Mucosa of rectum (tissue), 2 donors: Measurements from ENCODE around the gene EFHB.
"Not testable (repeated sequence)": the region's sequence is repeated elsewhere in the genome, so short reads cannot be mapped to it uniquely, and the experiment has no call there.

Experiments
- H3K27ac ChIP-seq, 2 donors: one replicate each; pipeline ENCODE4 v1.7.0; 2013; ENCODE audit warnings: inconsistent platforms in 2 of 2, low read depth in 2 of 2, low read length in 2 of 2
- H3K27me3 ChIP-seq, 2 donors: one replicate each; pipeline ENCODE4 v1.7.0; 2013; ENCODE audit warnings: low read length in 2 of 2; ENCODE audit not compliant: control insufficient read depth in 2 of 2, insufficient read depth in 2 of 2
- H3K36me3 ChIP-seq, 2 donors: one replicate each; pipeline ENCODE4 v1.7.0; 2013; ENCODE audit warnings: low read length in 2 of 2; ENCODE audit not compliant: control insufficient read depth in 2 of 2, insufficient read depth in 2 of 2
- H3K4me1 ChIP-seq, 2 donors: one replicate each; pipeline ENCODE4 v1.7.0; 2013; ENCODE audit warnings: low read length in 2 of 2, mild to moderate bottlenecking in 1 of 2; ENCODE audit not compliant: control insufficient read depth in 2 of 2, insufficient read depth in 2 of 2
- H3K4me3 ChIP-seq, 2 donors: one replicate each; pipeline ENCODE4 v1.7.0; 2013; ENCODE audit warnings: low read length in 2 of 2
- H3K9ac ChIP-seq, 2 donors: one replicate each; pipeline ENCODE4 v1.7.0; 2013; ENCODE audit warnings: low read length in 2 of 2, low read depth in 1 of 2, mild to moderate bottlenecking in 1 of 2
- H3K9me3 ChIP-seq, 2 donors: one replicate each; pipeline ENCODE4 v1.7.0; 2013; ENCODE audit warnings: low read length in 2 of 2; ENCODE audit not compliant: control insufficient read depth in 2 of 2
- donor health status: healthy.
- donor health status: Normal muscosa, but diverticular disease.

EFHB gene

DNA sequence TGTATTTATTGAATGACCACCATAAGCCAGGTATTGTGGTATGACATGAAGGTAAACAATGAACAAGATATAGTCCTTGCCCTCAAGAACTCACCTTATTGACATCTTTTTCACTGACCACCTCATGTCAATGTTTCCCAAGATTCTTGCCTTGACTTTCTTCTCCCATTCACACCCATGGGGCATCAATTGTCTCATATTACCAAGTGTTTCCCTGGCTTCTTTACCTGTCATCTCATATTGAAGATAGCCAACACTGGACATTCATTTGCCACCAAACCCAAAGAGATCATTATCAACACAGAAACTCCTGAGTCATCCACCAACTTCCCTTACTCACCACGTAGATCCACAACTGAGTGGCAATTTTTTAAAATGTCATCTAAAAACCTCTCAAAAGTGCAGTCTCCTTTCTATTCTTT lies 2.2 kb downstream of the EFHB start:
- no peak overlapping the region for H3K27ac ChIP-seq
- no peak overlapping the region for H3K4me3 ChIP-seq
- H3K27me3 ChIP-seq, result no peaks in the 10 kb centered on the region
- no peaks in the 10 kb centered on the region for H3K36me3 ChIP-seq
- H3K4me1 ChIP-seq, result no peaks in the 10 kb centered on the region
- no peak overlapping the region for H3K9ac ChIP-seq
- no peaks in the 10 kb centered on the region for H3K9me3 ChIP-seq

- no peaks in the 10 kb centered on the region for H3K9me3 ChIP-seq
- no peak overlapping the region for H3K27ac ChIP-seq
- H3K4me1 ChIP-seq, result no peaks in the 10 kb centered on the region
- H3K27me3 ChIP-seq, result no peaks in the 10 kb centered on the region
- no peak overlapping the region for H3K4me3 ChIP-seq
- H3K9ac ChIP-seq, result no peak overlapping the region
- H3K36me3 ChIP-seq, result no peaks in the 10 kb centered on the region
Observed at GRCh38 chr3:19931180-19931692, 2.8 kb downstream of the EFHB start.

- H3K4me3 ChIP-seq, result no peak overlapping the region
- no peak overlapping the region for H3K9ac ChIP-seq
- H3K27me3 ChIP-seq, result no peaks in the 10 kb centered on the region
- no peaks in the 10 kb centered on the region for H3K9me3 ChIP-seq
- H3K4me1 ChIP-seq, result no peaks in the 10 kb centered on the region
- H3K36me3 ChIP-seq, result no peaks in the 10 kb centered on the region
- H3K27ac ChIP-seq, result no peak overlapping the region
Observed at GRCh38 chr3:19920401-19921080, 13.5 kb downstream of the EFHB start.

DNA sequence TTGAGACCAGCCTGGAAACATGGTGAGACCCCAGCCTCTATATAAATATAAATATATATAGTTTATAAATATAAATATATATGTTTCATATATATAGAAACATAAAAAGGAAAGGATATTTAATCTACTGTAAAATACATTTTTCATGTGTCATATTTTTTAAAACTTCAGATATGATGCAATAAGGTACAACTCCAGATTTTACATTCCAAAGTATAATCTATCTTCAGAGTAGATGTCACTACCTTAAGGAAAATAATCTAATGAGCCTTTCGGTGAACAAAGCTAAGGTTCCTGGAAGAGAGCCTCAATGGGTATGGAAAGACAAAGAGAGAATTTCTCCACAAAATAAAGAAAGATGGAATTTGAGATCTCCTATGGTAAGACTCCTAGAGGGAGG lies 16.9 kb downstream of the EFHB start:
- H3K36me3 ChIP-seq, result no peaks in the 10 kb centered on the region
- no peaks in the 10 kb centered on the region for H3K9me3 ChIP-seq
- H3K27ac ChIP-seq, result no peak overlapping the region
- H3K4me3 ChIP-seq, result no peak overlapping the region
- no peaks in the 10 kb centered on the region for H3K4me1 ChIP-seq
- H3K27me3 ChIP-seq, result no peaks in the 10 kb centered on the region
- H3K9ac ChIP-seq, result no peak overlapping the region

- Histone ChIP-seq H3K9me3 (peaks cover 0 to 3% of the 10 kb centered on the region in 2 donors), H3K36me3 (no peaks in the 10 kb centered on the region), H3K4me3 (no peak overlapping the region), H3K4me1 (no peaks in the 10 kb centered on the region), H3K9ac (no peak overlapping the region), H3K27me3 (no peaks in the 10 kb centered on the region), H3K27ac (no peak overlapping the region)
Observed at GRCh38 chr3:19911452-19911851, 22.6 kb downstream of the EFHB start.

GRCh38 chr3:19907523-19907922 lies 26.5 kb downstream of the EFHB start:
- Histone ChIP-seq H3K36me3 (no peaks in the 10 kb centered on the region), H3K9me3 (peaks cover 0 to 3% of the 10 kb centered on the region in 2 donors), H3K9ac (no peak overlapping the region), H3K4me1 (no peaks in the 10 kb centered on the region), H3K27me3 (no peaks in the 10 kb centered on the region), H3K4me3 (no peak overlapping the region), H3K27ac (no peak overlapping the region)

DNA sequence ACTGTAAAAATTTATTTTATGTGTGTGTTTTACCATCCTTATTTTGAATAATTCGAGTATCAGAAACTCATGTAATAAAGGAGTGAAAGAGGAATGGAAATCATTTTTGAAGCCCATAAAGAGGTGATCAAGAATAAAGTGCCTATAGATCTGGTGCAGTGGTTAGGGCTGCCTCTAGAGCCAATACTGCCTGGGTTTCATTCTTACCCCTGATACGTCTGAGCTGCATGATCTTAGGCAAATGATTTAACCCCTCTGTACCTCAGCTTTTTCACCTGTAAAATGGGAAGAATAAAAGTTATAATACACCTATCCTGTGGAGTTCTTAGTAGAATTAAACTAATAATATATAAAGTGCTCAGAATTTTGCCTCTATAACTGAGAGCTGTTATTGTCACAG lies 30.4 kb downstream of the EFHB start:
- Histone ChIP-seq H3K4me3 (no peak overlapping the region), H3K4me1 (peaks cover 0 to 2% of the 10 kb centered on the region in 2 donors), H3K27ac (no peak overlapping the region), H3K9ac (no peak overlapping the region), H3K27me3 (no peaks in the 10 kb centered on the region), H3K36me3 (no peaks in the 10 kb centered on the region), H3K9me3 (no peaks in the 10 kb centered on the region)

DNA sequence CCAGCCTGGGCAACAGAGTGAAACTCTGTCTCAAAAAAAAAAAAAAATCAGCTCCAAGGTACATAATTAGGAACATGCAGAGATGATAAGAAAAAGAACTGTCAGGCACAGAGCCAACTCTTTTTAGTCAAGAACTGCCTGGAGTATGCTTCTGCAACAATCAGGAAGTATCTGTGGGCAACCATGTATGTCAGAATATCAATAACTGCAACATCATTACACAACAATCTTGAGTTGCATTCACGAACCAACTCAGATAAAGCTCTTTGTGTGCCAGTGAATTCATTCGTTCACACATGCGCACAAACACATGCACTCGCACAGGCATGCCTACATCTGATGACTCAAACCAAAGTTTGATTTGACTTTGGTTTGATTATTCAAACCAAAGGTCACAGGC lies 32.1 kb downstream of the EFHB start:
- Histone ChIP-seq H3K4me1 (peaks cover 0 to 2% of the 10 kb centered on the region in 2 donors), H3K27ac (no peak overlapping the region), H3K9me3 (no peaks in the 10 kb centered on the region)

GRCh38 chr3:19901337-19901736 lies 32.7 kb downstream of the EFHB start:
- Histone ChIP-seq H3K4me1 (peaks cover 0 to 2% of the 10 kb centered on the region in 2 donors), H3K36me3 (no peaks in the 10 kb centered on the region), H3K27me3 (no peaks in the 10 kb centered on the region), H3K4me3 (no peak overlapping the region), H3K27ac (no peak overlapping the region), H3K9ac (no peak overlapping the region), H3K9me3 (no peaks in the 10 kb centered on the region)

More for the DNA sequence above, 32.1 kb downstream of the EFHB start:
- Histone ChIP-seq H3K9ac (no peak overlapping the region), H3K27me3 (no peaks in the 10 kb centered on the region), H3K4me3 (no peak overlapping the region), H3K36me3 (no peaks in the 10 kb centered on the region)

DNA sequence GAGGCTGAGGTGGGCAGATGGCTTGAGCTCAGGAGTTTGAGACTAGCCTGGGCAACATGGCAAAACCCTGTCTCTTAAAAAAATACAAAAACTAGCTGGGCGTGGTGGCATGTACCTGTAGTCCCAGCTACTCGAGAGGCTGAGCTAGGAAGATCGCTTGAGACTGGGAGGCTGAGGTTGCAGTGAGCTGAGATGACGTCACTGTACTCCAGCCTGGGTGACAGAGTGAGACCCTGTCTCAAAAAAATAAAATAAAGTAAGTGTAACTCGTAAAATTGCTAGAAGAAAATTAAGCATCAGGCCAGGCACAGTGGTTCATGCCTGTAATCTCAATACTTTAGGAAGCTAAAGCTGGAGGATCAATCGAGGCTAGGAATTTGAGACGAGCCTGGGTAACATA lies 34.2 kb downstream of the EFHB start:
- H3K27me3 ChIP-seq, H3K4me1 ChIP-seq, H3K9ac ChIP-seq, H3K9me3 ChIP-seq, H3K4me3 ChIP-seq, H3K36me3 ChIP-seq, H3K27ac ChIP-seq: not testable (repeated sequence)
